NCI-H1694 treated with DMSO at 0.1 percent for 48 hours (cell line): ENCODE results near the gene PPP1R14D.
A peak's percentile ranks its signal among the peaks of the same experiment; 100 is the strongest.

Source experiments
- DNase-seq: peaks from one replicate; lab custom pipeline; 2025; lab: John Stamatoyannopoulos, UW

PPP1R14D gene

DNA sequence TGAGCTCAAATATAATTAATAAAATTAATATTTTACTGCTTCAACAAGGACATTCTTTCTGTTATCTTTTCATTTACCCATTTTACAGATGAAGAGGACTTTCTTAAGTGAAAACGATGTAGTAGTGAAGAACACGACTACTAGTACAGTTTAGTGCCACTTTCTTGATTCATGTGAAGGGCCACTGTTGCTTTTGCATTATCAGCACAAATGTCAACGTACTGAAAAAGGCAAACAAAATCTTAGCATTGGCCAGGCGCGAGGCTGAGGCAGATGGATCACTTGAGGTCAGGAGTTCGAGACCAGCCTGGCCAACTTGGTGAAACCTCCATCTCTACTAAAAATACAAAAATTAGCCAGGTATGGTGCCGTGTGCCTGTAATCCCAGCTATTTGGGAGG is 9.5 kb downstream of the PPP1R14D start:
- no peak for DNase-seq

DNA sequence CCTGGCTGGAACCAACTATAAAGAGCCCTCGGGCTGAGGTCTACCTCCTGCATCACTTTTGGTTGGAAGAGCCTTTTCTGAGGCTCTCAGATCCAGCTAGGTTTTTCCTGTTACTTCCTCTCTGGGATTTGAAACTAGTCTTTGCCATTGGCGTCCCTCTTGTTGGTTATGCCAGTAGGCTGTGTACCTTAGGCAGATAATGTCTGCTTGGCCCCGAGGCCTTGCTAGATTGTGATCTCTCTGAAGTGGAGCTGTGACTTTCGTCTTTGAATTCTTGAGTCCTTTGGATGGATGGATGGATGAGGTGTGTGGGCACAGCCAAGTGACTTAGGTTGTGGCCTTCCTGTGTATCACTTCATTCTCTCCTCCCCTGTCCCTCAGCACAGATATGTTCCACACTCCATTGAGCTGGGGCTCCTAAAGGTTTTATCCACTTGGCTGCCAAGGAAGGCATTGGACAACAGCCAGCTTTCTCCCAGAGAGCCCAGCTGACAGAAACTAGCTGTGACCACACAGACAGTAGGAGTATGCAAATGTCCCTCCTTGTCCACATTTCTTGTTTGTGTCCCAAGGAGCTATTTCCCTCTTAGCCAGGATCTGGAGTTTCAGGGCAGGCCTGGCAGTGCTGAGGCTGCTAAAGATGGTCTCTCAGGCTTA is 13.3 kb downstream of the PPP1R14D start:
- no peak for DNase-seq

GRCh38 chr15:40812721-40813425 is 15.6 kb downstream of the PPP1R14D start:
- no peak for DNase-seq

- no peak for DNase-seq
Observed at GRCh38 chr15:40808861-40809450, 19.6 kb downstream of the PPP1R14D start.

GRCh38 chr15:40807888-40808461 is 20.5 kb downstream of the PPP1R14D start:
- DNase-seq = no peak

DNA sequence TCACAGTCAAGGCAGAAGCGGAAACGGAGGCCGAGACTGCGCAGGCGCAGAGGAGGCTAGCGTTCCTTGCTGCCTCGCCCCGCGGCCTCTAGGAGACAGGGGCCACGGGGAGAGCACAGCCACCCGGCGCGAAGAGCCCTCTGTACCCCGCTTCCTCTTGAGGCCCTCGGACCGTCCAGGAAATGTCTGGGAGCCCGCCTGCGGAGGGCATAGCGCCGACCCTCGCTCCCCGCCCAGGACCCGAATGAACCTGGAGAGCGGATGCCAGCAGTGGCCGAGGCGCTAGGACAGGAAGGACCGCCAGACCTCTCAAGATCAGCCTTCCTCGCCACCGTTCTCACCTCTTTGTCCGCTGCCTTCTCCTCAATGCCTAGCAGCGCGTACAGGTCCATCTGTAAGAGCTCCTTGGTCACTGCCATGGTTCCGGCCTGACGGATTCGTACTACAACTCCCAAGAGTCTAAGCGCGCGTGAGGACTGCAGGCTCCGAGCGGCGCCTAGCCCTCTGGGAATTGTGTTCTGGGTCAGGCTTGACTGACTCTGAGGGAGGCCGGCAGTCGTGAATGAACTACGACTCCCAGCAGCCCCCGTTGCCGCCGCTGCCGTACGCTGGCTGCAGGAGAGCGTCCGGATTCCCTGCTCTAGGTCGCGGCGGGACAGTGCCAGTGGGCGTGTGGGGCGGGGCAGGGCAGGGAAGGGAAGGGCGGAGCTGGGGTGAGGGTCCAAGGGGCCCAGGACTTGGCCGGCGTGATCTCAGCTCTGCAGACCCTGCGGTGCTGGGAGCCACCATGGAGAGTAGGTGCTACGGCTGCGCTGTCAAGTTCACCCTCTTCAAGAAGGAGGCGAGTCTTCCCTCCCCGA is 21.2 kb downstream of the PPP1R14D start, which contains the start of the genes DNAJC17 and ZFYVE19:
DNAJC17 (minus strand) TSS at position 446 of the 860 bp plus-strand sequence; CDS start at position 419, 27 bp downstream.
ZFYVE19 (plus strand) TSS at position 62 of the 860 bp plus-strand sequence; CDS start at position 563, 501 bp downstream.
- peak; percentile 95 for DNase-seq

DNA sequence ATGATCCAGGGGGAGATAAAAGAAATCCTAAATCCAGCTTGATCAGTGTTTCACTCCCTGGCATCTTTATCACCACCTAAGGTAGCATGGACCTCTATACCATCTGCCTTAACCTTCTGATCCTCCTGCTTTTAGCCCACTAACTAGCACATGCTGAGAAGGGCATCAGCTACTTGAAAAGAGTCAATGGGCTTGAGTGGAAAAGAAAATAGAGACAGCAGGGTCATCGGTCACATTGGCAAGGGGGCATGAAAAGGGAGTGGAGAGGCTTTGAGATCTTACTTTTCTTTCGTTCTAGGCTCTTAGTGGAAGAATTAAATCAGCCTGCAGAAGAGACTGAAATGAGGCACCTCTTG is 21.9 kb downstream of the PPP1R14D start:
- DNase-seq = peak; percentile 42

DNA sequence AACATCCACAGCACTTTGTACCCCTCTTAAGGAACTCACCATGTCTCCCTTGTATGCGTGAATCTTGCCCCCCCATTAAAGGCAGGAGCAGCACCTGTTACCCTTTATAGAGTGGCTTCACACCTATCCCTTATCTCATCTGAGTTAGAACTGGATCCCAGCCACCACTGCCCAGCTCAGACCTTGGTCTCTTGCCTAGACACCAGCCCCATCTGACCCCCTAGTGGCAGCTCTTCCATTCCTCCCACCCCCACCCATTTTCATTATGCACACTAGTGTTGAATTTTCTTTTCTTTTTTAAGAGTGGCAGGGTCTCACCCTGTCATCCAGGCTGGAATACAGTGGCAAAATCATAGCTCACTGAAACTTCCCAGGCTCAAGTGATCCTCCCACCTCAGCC is 24.8 kb downstream of the PPP1R14D start:
- DNase-seq = no peak

DNA sequence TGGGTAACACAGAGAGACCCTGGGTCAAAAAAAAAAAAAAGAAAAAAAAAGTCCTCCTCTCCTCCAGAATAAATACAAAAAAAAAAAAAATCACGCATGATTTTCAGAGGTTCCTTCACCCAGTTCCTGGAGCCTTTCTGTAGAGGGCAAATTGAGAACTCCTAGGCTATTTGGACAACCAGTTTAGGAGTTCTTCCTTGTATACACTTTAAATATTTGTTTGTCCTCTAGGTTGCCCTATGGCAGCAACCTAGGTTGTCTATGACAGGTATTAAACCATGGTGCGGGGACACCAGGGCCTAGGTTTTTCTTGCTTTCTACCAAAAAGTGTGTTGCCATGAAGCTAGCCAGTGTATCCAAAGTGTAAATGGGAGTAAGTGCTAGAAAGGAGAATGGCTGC is 25.4 kb downstream of the PPP1R14D start:
- DNase-seq = no peak

DNA sequence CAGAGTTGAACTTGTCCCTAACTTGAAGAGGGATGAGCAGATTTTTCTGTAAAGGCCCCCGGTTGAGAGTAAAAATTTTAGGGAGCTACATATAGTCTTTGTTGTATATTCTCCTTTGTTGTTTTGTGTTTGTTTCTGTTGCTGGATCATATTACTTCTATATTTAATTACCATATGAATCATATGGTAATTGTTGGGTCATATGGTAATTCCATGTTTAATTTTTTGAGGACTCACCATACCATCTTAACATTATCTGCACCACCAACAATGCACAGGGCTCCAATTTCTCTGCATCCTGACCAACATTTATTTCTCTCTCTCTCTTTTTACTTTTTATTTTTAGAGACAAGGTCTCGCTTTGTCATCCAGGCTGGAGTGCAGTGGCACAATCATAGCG is 29.0 kb downstream of the PPP1R14D start:
- no peak for DNase-seq

- no peak for DNase-seq
Observed at GRCh38 chr15:40796512-40796911, 32.0 kb downstream of the PPP1R14D start.

- no peak for DNase-seq
Observed at GRCh38 chr15:40796041-40796440, 32.5 kb downstream of the PPP1R14D start.

GRCh38 chr15:40793216-40793989 is 35.1 kb downstream of the PPP1R14D start:
- DNase-seq = no peak

DNA sequence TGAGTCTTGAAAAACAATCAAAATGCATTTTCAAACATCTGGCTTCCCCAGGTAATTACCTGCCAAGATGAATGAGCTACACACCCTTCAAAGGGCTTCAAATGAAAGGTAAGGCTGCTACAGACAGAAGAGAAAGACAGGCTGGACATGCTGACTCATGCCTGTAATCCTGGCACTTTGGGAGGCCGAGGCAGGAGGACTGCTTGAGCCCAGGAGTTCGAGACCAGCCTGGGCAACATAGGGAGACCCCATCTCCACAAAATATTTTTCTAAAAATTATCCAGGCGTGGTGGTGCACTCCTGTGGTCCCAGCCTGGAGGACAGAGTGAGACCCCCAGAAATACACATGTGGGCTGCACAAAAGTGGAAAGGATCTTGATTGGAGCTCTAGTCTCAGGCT is 36.1 kb downstream of the PPP1R14D start:
- no peak for DNase-seq

DNA sequence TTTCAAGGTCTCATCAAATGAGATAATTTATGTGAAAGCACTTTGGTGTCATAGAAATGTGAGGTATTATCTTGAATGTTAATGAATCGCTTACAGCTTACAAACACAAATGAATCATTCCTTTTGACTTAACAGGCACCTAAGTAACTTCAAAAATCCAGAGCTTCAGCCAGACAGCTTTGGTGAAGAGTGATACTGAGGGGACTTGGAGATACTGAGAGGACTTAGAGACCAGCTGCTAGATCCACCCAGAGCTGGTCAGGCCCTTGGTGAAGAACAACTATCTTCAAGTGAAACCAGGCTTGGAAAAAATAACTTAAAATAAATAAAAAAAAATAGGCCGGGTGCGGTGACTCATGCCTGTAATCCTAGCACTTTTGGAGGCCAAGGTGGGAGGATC is 37.8 kb downstream of the PPP1R14D start:
- no peak for DNase-seq

DNA sequence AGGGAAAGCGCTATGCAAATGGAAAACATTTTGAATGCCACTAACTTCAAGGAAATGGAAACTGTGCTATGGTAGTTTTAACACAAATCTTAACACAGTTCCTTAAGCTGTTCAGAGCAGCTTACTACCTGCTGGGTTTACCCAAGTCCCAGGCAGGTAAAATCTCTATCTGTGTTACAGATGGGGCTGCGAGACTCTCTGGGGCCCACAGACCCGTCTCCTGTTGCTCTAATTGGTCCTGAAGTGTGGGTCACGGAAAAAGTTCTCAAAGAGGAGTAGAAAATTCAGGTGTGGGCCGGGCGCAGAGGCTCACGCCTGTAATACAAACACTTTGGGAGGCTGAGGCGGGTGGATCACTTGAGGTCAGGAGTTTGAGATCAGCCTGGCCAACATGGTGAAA is 38.5 kb downstream of the PPP1R14D start:
- DNase-seq = no peak

GRCh38 chr15:40789119-40789518 is 39.4 kb downstream of the PPP1R14D start:
- no peak for DNase-seq

- no peak for DNase-seq
Observed at GRCh38 chr15:40787991-40788390, 40.5 kb downstream of the PPP1R14D start.

DNA sequence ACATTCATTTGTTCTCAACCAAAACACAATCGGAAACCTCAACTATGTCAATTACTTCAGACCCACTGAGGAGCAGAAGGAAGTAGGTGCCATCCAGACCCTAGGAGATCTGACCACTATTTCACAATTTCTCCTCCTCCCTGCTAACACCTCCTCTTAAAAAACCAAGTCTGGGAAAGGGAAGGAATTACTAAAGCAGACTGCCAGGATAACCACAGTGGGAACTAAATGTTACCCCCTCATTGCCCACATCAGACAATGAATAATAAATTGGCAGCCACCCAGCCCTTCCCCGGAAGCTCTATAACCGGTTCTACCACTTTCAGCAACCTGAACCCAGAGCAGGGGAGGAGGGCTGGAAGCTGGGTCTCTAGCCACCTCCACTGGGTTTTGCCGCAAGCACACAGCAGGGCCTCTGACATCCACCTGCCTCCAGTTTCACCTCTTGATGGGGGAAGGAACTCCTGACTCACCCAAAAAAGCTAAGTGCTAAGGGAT is 41.1 kb downstream of the PPP1R14D start:
- no peak for DNase-seq

DNA sequence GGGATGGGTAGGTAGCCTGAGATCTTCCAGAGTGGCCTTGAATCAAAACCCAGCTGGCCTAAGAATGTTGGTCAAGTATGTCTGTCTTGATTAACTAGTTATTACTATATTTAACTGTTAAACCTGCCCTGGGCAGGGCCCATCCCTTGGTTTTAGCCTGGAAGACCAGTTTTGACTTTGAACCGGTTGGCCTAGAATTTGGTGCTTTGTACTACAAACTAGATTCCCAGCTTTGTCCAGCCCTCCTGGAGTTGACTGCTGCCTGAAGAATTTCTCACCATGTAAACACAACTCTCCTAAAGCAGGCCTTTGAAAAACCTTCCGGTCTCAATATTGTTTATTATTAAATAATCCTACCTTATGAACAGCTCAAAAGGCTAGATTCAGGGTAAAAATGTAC is 42.7 kb downstream of the PPP1R14D start:
- no peak for DNase-seq

DNA sequence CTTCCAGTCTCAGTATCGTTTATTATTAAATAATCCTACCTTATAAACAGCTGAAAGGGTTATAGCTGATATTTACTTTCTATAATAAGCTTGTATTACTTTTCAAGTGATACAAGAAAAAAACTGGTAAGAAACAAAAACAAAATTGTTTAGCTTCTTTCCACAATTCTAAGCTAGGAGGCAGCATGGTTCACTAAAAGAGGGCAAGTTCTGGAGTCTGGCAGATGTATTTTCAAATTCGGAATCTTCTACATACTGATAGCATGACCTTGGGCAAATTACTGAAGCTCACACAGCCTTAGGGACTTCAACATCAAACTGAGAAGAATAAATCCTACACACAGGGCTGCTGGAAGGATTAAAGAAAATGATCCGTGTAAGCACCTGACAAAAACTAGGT is 43.3 kb downstream of the PPP1R14D start:
- no peak for DNase-seq
